ENCODE measurements around the gene ALG5. TPM values are rescaled to one million over a fixed set of nuclear protein-coding genes. Genes with fewer than 3 reads are reported as not detected.

The ALG5 gene
- polyA plus RNA-seq, 2 of the 4 experiments (the other 2 are of a cell fraction), result 34.4 to 69.0 TPM

GRCh38 chr13:37027639-37028038, 28.5 kb upstream of the ALG5 start (continued):
- TF ChIP-seq KDM1A (IDR thresholded peaks at IDR 0.05; ENCODE audit: low read depth), result no peak

- 86% methylated on average over 1 of the region's 1 CpG for WGBS (ENCODE audit: missing lambda C conversion rate)
- no peak for TF ChIP-seq ELK1 (IDR thresholded peaks at IDR 0.05; ENCODE audit: low read depth, low read length)
- TF ChIP-seq ESRRA (IDR thresholded peaks at IDR 0.05; ENCODE audit: borderline replicate concordance, low read length), result no peak
- TF ChIP-seq MAZ (IDR thresholded peaks at IDR 0.05; ENCODE audit: borderline replicate concordance, low read depth, low read length), result no peak
- TF ChIP-seq SREBF2 (IDR thresholded peaks at IDR 0.05), result no peak
- TF ChIP-seq MAX (IDR thresholded peaks at IDR 0.05), result no peak
- TF ChIP-seq CBX2 (IDR thresholded peaks at IDR 0.05; ENCODE audit: borderline replicate concordance, low read depth), result no peak
- no peak overlapping the region for H3K4me3 ChIP-seq
- H3K4me1 ChIP-seq, result no peaks in the 10 kb centered on the region
- DNase-seq (ENCODE audit: low read depth in 1 of 2, low spot score in 1 of 2) (no peak), ATAC-seq (no peak), FAIRE-seq (no peak)
- CTCF ChIA-PET, result no interaction called here
- H3K9me3 ChIP-seq, result no peaks in the 10 kb centered on the region
- H3K4me2 ChIP-seq, result no peak overlapping the region
- POLR2A ChIA-PET, result no interaction called here
- H3K27ac ChIP-seq, result no peak overlapping the region
These were observed 27.6 kb upstream of the ALG5 start for GRCh38 chr13:37026771-37027170.

GRCh38 chr13:37023871-37024270, 24.7 kb upstream of the ALG5 start:
- no peak for FAIRE-seq

GRCh38 chr13:37014609-37015008, 15.5 kb upstream of the ALG5 start:
- WGBS (ENCODE audit: missing lambda C conversion rate), result 93% methylated on average over 1 of the region's 1 CpG
- no peak overlapping the region for H3K27ac ChIP-seq
- FAIRE-seq, result no peak
- no peak overlapping the region for H3K4me2 ChIP-seq
- ATAC-seq, result no peak
- H3K9me3 ChIP-seq, result no peaks in the 10 kb centered on the region
- H3K4me3 ChIP-seq, result no peak overlapping the region
- H3K4me1 ChIP-seq, result no peaks in the 10 kb centered on the region
- ChIA-PET POLR2A (no interaction called here), CTCF (no interaction called here)
- DNase-seq (ENCODE audit: low read depth in 1 of 2, low spot score in 1 of 2), result no peak
- TF ChIP-seq HOXB13 (CRISPR knock-in tag; IDR thresholded peaks at IDR 0.05; ENCODE audit: low read depth) (no peak), HEYL (CRISPR knock-in tag; IDR thresholded peaks at IDR 0.05) (no peak), POLR2A (IDR thresholded peaks at IDR 0.05; ENCODE audit: low read length) (no peak), MAFK (IDR thresholded peaks at IDR 0.05; ENCODE audit: partially characterized antibody) (no peak), NFE2L2 (conservative IDR thresholded peaks at IDR 0.05; ENCODE audit: low read length) (no peak), RFX5 (IDR thresholded peaks at IDR 0.05) (no peak), EHF (CRISPR knock-in tag; IDR thresholded peaks at IDR 0.05) (no peak), POLR2AphosphoS2 (conservative IDR thresholded peaks at IDR 0.05; ENCODE audit: low read length) (no peak), CHD2 (IDR thresholded peaks at IDR 0.05; ENCODE audit: low read length, partially characterized antibody) (no peak), REST (IDR thresholded peaks at IDR 0.05) (no peak), RAD21 (conservative IDR thresholded peaks at IDR 0.05 in 1 of 2, IDR thresholded peaks at IDR 0.05 in 1 of 2) (no peak)

More at GRCh38 chr13:37023871-37024270, 24.7 kb upstream of the ALG5 start:
- CTCF ChIA-PET, result no interaction called here
- Histone ChIP-seq H3K4me3 (no peak overlapping the region), H3K4me2 (no peak overlapping the region), H3K9me3 (no peaks in the 10 kb centered on the region), H3K4me1 (no peaks in the 10 kb centered on the region), H3K27ac (no peak overlapping the region)
- ATAC-seq (no peak), DNase-seq (ENCODE audit: low read depth in 1 of 2, low spot score in 1 of 2) (no peak)
- POLR2A ChIA-PET, result no interaction called here
- TF ChIP-seq ZNF302 (CRISPR knock-in tag; IDR thresholded peaks at IDR 0.05) (no peak), JUNB (IDR thresholded peaks at IDR 0.05) (no peak), CHD2 (IDR thresholded peaks at IDR 0.05; ENCODE audit: low read length, partially characterized antibody) (no peak), SREBF2 (IDR thresholded peaks at IDR 0.05) (no peak), CBX2 (IDR thresholded peaks at IDR 0.05; ENCODE audit: borderline replicate concordance, low read depth) (no peak), RNF2 (IDR thresholded peaks at IDR 0.05; ENCODE audit: borderline replicate concordance, low read depth) (no peak), JUN (IDR thresholded peaks at IDR 0.05) (no peak), EHF (CRISPR knock-in tag; IDR thresholded peaks at IDR 0.05) (no peak), KDM5A (IDR thresholded peaks at IDR 0.05) (no peak), ZFP36 (IDR thresholded peaks at IDR 0.05; ENCODE audit: borderline replicate concordance, partially characterized antibody) (no peak), HOXA7 (CRISPR knock-in tag; IDR thresholded peaks at IDR 0.05) (no peak), ELK1 (IDR thresholded peaks at IDR 0.05; ENCODE audit: low read depth, low read length) (no peak), GATA3 (IDR thresholded peaks at IDR 0.05; ENCODE audit: borderline replicate concordance) (no peak), MAZ (IDR thresholded peaks at IDR 0.05; ENCODE audit: borderline replicate concordance, low read depth, low read length) (no peak), USF2 (IDR thresholded peaks at IDR 0.05) (no peak), CHD4 (IDR thresholded peaks at IDR 0.05; ENCODE audit: borderline replicate concordance) (no peak), HOXB13 (CRISPR knock-in tag; IDR thresholded peaks at IDR 0.05; ENCODE audit: low read depth) (no peak), MAFK (IDR thresholded peaks at IDR 0.05; ENCODE audit: partially characterized antibody) (no peak)
- 72% methylated on average over 1 of the region's 1 CpG for WGBS (ENCODE audit: missing lambda C conversion rate)

Data from A549 (cell line).